Left ventricle myocardium inferior (tissue), 1 donor: ENCODE data around the gene MYH1. TPM values are rescaled to one million over a fixed set of nuclear protein-coding genes. Genes with fewer than 3 reads are reported as not detected.

Experiments used
- DNase-seq: peaks from one replicate; pipeline ENCODE4 v3.0.0-alpha.2; 2020
- H3K27ac ChIP-seq: fragments of 200-600 bp; replicated peaks from 2 replicates; pipeline ENCODE4 v1.8.0; 2021
- H3K27me3 ChIP-seq: fragments of 200-600 bp; 2 replicates; pipeline ENCODE4 v1.8.0; 2021; ENCODE audit warnings: low read depth
- H3K36me3 ChIP-seq: fragments of 200-600 bp; 2 replicates; pipeline ENCODE4 v1.8.0; 2021
- H3K4me1 ChIP-seq: fragments of 200-600 bp; 2 replicates; pipeline ENCODE4 v1.8.0; 2021
- H3K4me3 ChIP-seq: fragments of 200-600 bp; 2 replicates; pipeline ENCODE4 v1.8.0; 2021; ENCODE audit warnings: mild to moderate bottlenecking, moderate library complexity
- H3K9me3 ChIP-seq: fragments of 200-600 bp; replicated peaks from 2 replicates; pipeline ENCODE4 v1.8.0; 2021
- CTCF ChIP-seq: fragments of 200-600 bp; IDR thresholded peaks from 2 replicates; pipeline ENCODE4 v1.8.0; 2021; ENCODE audit warnings: antibody characterized with exemption, mild to moderate bottlenecking, borderline replicate concordance
- intact Hi-C: fragments of 100-400 bp; cut with micrococcal nuclease; formaldehyde crosslinking; loops from one replicate; pipeline ENCODE4 v1.11.0; 2022
- long read RNA-seq: library from polyadenylated mRNA; unstranded; transcript quantifications from one replicate; pipeline ENCODE4 v2.0.0, GENCODE V29; 2021
- total RNA-seq: library from RNA; stranded (reverse); fragmentation: NEBNext Ultra II Directional; extraction: Animal tissue kit (Norgen Biotek cat#: 25700); gene quantifications from one replicate; pipeline ENCODE4 v1.2.1, GENCODE V29; 2021
- donor health status: DM: no; HTN: yes; CAD: no; lungs with severe emphysema.

MYH1 gene
- 0.14 TPM for total RNA-seq
- long read RNA-seq: 0 reads

GRCh38 chr17:10518271-10519037, at the start of gene MYH1:
TSS of gene MYH1 (minus strand) at chr17:10518542. CDS start at chr17:10516642, 1,900 bp downstream.
- Histone ChIP-seq H3K27ac (no peak within 1 kb of the TSS), H3K4me3 (no peak within 1 kb of the TSS), H3K36me3 (no peaks in the 10 kb centered on the region), H3K4me1 (no peaks in the 10 kb centered on the region), H3K9me3 (peaks cover 16% of the 10 kb centered on the region), H3K27me3 (no peaks in the 10 kb centered on the region)
- TF ChIP-seq CTCF: no peak
- intact Hi-C loops: no loop called here
- no peak for DNase-seq

GRCh38 chr17:10563991-10564660, 45.8 kb upstream of the MYH1 start:
- H3K4me3 ChIP-seq: no peak overlapping the region
- intact Hi-C loops: no loop called here
- no peak for DNase-seq

GRCh38 chr17:10558049-10558448, 39.7 kb upstream of the MYH1 start:
- Histone ChIP-seq H3K4me3 (no peak overlapping the region), H3K9me3 (peaks cover 6% of the 10 kb centered on the region), H3K27ac (no peak overlapping the region), H3K27me3 (peaks cover under 1% of the 10 kb centered on the region), H3K4me1 (peaks cover 5% of the 10 kb centered on the region), H3K36me3 (no peaks in the 10 kb centered on the region)
- TF ChIP-seq CTCF: no peak
- intact Hi-C loops: no loop called here
- DNase-seq: no peak

More at GRCh38 chr17:10563991-10564660, 45.8 kb upstream of the MYH1 start:
- no peaks in the 10 kb centered on the region for H3K4me1 ChIP-seq
- H3K27me3 ChIP-seq: peaks cover 6% of the 10 kb centered on the region
- TF ChIP-seq CTCF: no peak
- no peaks in the 10 kb centered on the region for H3K36me3 ChIP-seq
- H3K27ac ChIP-seq: no peak overlapping the region
- peaks cover 6% of the 10 kb centered on the region for H3K9me3 ChIP-seq

- Histone ChIP-seq H3K4me3 (no peak overlapping the region), H3K4me1 (peaks cover 5% of the 10 kb centered on the region), H3K27me3 (peaks cover 6% of the 10 kb centered on the region), H3K36me3 (no peaks in the 10 kb centered on the region), H3K9me3 (peaks cover 5% of the 10 kb centered on the region), H3K27ac (no peak overlapping the region)
- DNase-seq: no peak
- no peak for TF ChIP-seq CTCF
- intact Hi-C loops: no loop called here
Measured at GRCh38 chr17:10557422-10557821, 39.1 kb upstream of the MYH1 start.

- no peak for TF ChIP-seq CTCF
- no peak overlapping the region for H3K4me3 ChIP-seq
- no peaks in the 10 kb centered on the region for H3K36me3 ChIP-seq
- H3K27me3 ChIP-seq: peaks cover 13% of the 10 kb centered on the region
- no peaks in the 10 kb centered on the region for H3K9me3 ChIP-seq
- intact Hi-C loops: no loop called here
- no peak for DNase-seq
- H3K27ac ChIP-seq: no peak overlapping the region
- H3K4me1 ChIP-seq: peaks cover 5% of the 10 kb centered on the region
Measured at GRCh38 chr17:10556301-10557005, 38.1 kb upstream of the MYH1 start.
